H1 (cell line): ENCODE data around the gene IDE. TPM values are rescaled to one million over a fixed set of nuclear protein-coding genes. Genes with fewer than 3 reads are reported as not detected.

Experiments
- CTCF ChIA-PET: fragments of 300-600 bp; sonication (Branson Sonifier 250); formaldehyde crosslinking; loops from one replicate; lab custom pipeline; 2021; ENCODE audit not compliant: partially characterized antibody; lab: Charles Lee
- POLR2A ChIA-PET: fragments of 300-600 bp; sonication (Branson Sonifier 250); formaldehyde crosslinking; loops from one replicate; lab custom pipeline; 2021; ENCODE audit warnings: inconsistent platforms; ENCODE audit not compliant: partially characterized antibody; lab: Charles Lee
- DNase-seq, 2 experiments: peaks; one replicate each; pipeline versions ENCODE4 v3.0.0 to v3.0.0-alpha.2; 2010 to 2022; ENCODE audit warnings: low spot score in 2 of 2, low read depth in 1 of 2, mixed read lengths in 1 of 2
- FAIRE-seq: peaks from 2 replicates; lab custom pipeline; 2011; peaks lifted over from hg19 to GRCh38; lab: Jason Lieb, UNC
- H2AFZ ChIP-seq: 2 replicates; pipeline ENCODE4 v1.8.1; 2012; ENCODE audit warnings: low read length, inconsistent platforms
- H2AK5ac ChIP-seq: 2 replicates; pipeline ENCODE4 v1.6.1; 2013; ENCODE audit warnings: low read depth, low read length
- H2BK120ac ChIP-seq: replicated peaks from 2 replicates; pipeline ENCODE3; 2013; ENCODE audit warnings: low read depth, low read length, inconsistent platforms
- H2BK12ac ChIP-seq: 2 replicates; pipeline ENCODE4 v1.6.1; 2013; ENCODE audit warnings: low read depth, low read length
- H2BK15ac ChIP-seq: 2 replicates; pipeline ENCODE4 v1.6.1; 2013; ENCODE audit warnings: low read length
- H2BK20ac ChIP-seq: 2 replicates; pipeline ENCODE4 v1.6.1; 2013; ENCODE audit warnings: low read length
- H2BK5ac ChIP-seq: 2 replicates; pipeline ENCODE4 v1.6.1; 2013; ENCODE audit warnings: low read depth, low read length
- H3K14ac ChIP-seq: 2 replicates; pipeline ENCODE4 v1.6.1; 2013; ENCODE audit warnings: inconsistent platforms; ENCODE audit not compliant: insufficient read length
- H3K18ac ChIP-seq: 2 replicates; pipeline ENCODE4 v1.6.1; 2013; ENCODE audit warnings: low read length; ENCODE audit errors: extremely low read depth
- H3K23ac ChIP-seq: 2 replicates; pipeline ENCODE4 v1.6.1; 2013; ENCODE audit warnings: inconsistent platforms; ENCODE audit not compliant: insufficient read length
- H3K23me2 ChIP-seq: 2 replicates; pipeline ENCODE4 v1.6.1; 2013; ENCODE audit warnings: low read depth, low read length
- H3K27ac ChIP-seq: 2 replicates; pipeline ENCODE4 v1.6.1; 2011; ENCODE audit warnings: low read depth, low read length, inconsistent platforms
- H3K27me3 ChIP-seq, 4 experiments: replicated peaks in 1 of 4; 1 replicate in 1 of 4; 2 replicates in 3 of 4; pipeline versions ENCODE4 v1.6.1 to v1.8.1; 2011 to 2013; ENCODE audit warnings: low read length in 3 of 4, mild to moderate bottlenecking in 3 of 4, inconsistent platforms in 2 of 4, mixed read lengths in 2 of 4, moderate library complexity in 1 of 4; ENCODE audit not compliant: control insufficient read depth in 3 of 4, insufficient read depth in 3 of 4; ENCODE audit errors: extremely low read depth in 1 of 4
- H3K36me3 ChIP-seq, 4 experiments: 2 replicates each; pipeline versions ENCODE4 v1.6.1 to v1.8.1; 2011 to 2013; ENCODE audit warnings: mild to moderate bottlenecking in 4 of 4, low read length in 3 of 4, moderate library complexity in 2 of 4, control low read depth in 1 of 4, inconsistent platforms in 1 of 4; ENCODE audit not compliant: insufficient read depth in 4 of 4, control insufficient read depth in 2 of 4
- H3K4ac ChIP-seq: replicated peaks from 2 replicates; pipeline ENCODE3; 2013; ENCODE audit warnings: low read length, low read depth, mixed read lengths, inconsistent platforms; ENCODE audit not compliant: insufficient read length
- H3K4me1 ChIP-seq, 4 experiments: replicated peaks in 1 of 4; 1 replicate in 1 of 4; 2 replicates in 3 of 4; pipeline versions ENCODE4 v1.6.1 to v1.8.1; 2011 to 2013; ENCODE audit warnings: low read length in 3 of 4, inconsistent platforms in 2 of 4, mixed read lengths in 1 of 4; ENCODE audit not compliant: insufficient read depth in 4 of 4, control insufficient read depth in 3 of 4
- H3K4me2 ChIP-seq, 2 experiments: 2 replicates each; pipeline versions ENCODE4 v1.6.1 to v1.8.1; 2011 to 2013; ENCODE audit warnings: low read depth in 2 of 2, low read length in 2 of 2, control low read depth in 1 of 2, inconsistent platforms in 1 of 2, mild to moderate bottlenecking in 1 of 2; ENCODE audit not compliant: insufficient read depth in 1 of 2
- H3K4me3 ChIP-seq, 4 experiments: fragments of 200-600, 300-600 bp in 1 of 4; sonication (generic), shearing (Covaris generic), sonication (Bioruptor Twin) in 1 of 4; 2 replicates each; pipeline versions ENCODE4 v1.5.1 to v1.8.1; 2011 to 2016; ENCODE audit warnings: low read length in 4 of 4, low read depth in 3 of 4, control low read depth in 2 of 4, inconsistent platforms in 2 of 4, mild to moderate bottlenecking in 2 of 4, mixed read lengths in 1 of 4, moderate library complexity in 1 of 4; ENCODE audit not compliant: insufficient read depth in 2 of 4; ENCODE audit errors: extremely low read depth in 1 of 4
- H3K56ac ChIP-seq: replicated peaks from 2 replicates; pipeline ENCODE3; 2013; ENCODE audit warnings: low read depth, mild to moderate bottlenecking, mixed read lengths, low read length, inconsistent platforms; ENCODE audit not compliant: insufficient read length
- H3K79me1 ChIP-seq: 2 replicates; pipeline ENCODE4 v1.6.1; 2013; ENCODE audit warnings: low read depth, low read length, control low read depth
- H3K79me2 ChIP-seq, 2 experiments: 2 replicates each; pipeline versions ENCODE4 v1.6.1 to v1.8.1; 2012 to 2013; ENCODE audit warnings: low read length in 2 of 2, mild to moderate bottlenecking in 2 of 2, inconsistent platforms in 1 of 2; ENCODE audit not compliant: insufficient read depth in 2 of 2, control insufficient read depth in 1 of 2
- H3K9ac ChIP-seq, 4 experiments: replicated peaks in 1 of 4; 1 replicate in 1 of 4; 2 replicates in 3 of 4; pipeline versions ENCODE4 v1.6.1 to v1.8.1; 2011 to 2013; ENCODE audit warnings: low read depth in 3 of 4, low read length in 3 of 4, control low read depth in 2 of 4, mild to moderate bottlenecking in 2 of 4, moderate library complexity in 2 of 4, inconsistent platforms in 1 of 4; ENCODE audit errors: extremely low read depth in 1 of 4
- H3K9me3 ChIP-seq, 2 experiments: 2 replicates each; pipeline versions ENCODE4 v1.6.1 to v1.8.1; 2012 to 2013; ENCODE audit warnings: mild to moderate bottlenecking in 2 of 2, moderate library complexity in 2 of 2, control low read depth in 1 of 2, inconsistent platforms in 1 of 2, low read depth in 1 of 2, low read length in 1 of 2, mixed read lengths in 1 of 2; ENCODE audit not compliant: insufficient read depth in 2 of 2
- H4K20me1 ChIP-seq, 2 experiments: replicated peaks in 1 of 2; 2 replicates each; pipeline versions ENCODE3 to v1.8.1; 2011 to 2013; ENCODE audit warnings: inconsistent platforms in 2 of 2, low read length in 2 of 2, mild to moderate bottlenecking in 1 of 2; ENCODE audit not compliant: insufficient read depth in 2 of 2, control insufficient read depth in 1 of 2
- H4K5ac ChIP-seq: 2 replicates; pipeline ENCODE4 v1.6.1; 2013; ENCODE audit warnings: low read length, low read depth, mixed read lengths, inconsistent platforms; ENCODE audit not compliant: insufficient read length
- H4K8ac ChIP-seq: 2 replicates; pipeline ENCODE4 v1.8.0; 2013; ENCODE audit warnings: mild to moderate bottlenecking, moderate library complexity, low read length, inconsistent platforms; ENCODE audit not compliant: insufficient read depth; ENCODE audit errors: extremely low read depth
- H4K91ac ChIP-seq: replicated peaks from 2 replicates; pipeline ENCODE3; 2013; ENCODE audit warnings: low read length, mixed read lengths, inconsistent platforms; ENCODE audit not compliant: insufficient read length
- ASH2L ChIP-seq: fragments of 200-600, 300-600 bp; sonication (generic); IDR thresholded peaks from one replicate; pipeline ENCODE4 v1.7.1; 2017; ENCODE audit warnings: low read length
- BACH1 ChIP-seq: IDR thresholded peaks from 2 replicates; pipeline ENCODE4 v1.6.1; 2012; ENCODE audit warnings: low read length, improper control_type of control experiment
- CEBPB ChIP-seq: IDR thresholded peaks from 2 replicates; pipeline ENCODE4 v1.6.1; 2012; ENCODE audit warnings: low read depth, low read length
- CHD2 ChIP-seq: IDR thresholded peaks from 2 replicates; pipeline ENCODE4 v1.6.1; 2012; ENCODE audit warnings: low read length, improper control_type of control experiment
- CREB1 ChIP-seq: IDR thresholded peaks from 2 replicates; pipeline ENCODE4 v1.6.1; 2012; ENCODE audit warnings: inconsistent platforms
- FOSL1 ChIP-seq: IDR thresholded peaks from 2 replicates; pipeline ENCODE4 v1.6.1; 2011; ENCODE audit warnings: mild to moderate bottlenecking, low read depth, low read length, moderate library complexity; ENCODE audit not compliant: insufficient read depth
- GABPA ChIP-seq: IDR thresholded peaks from 2 replicates; pipeline ENCODE4 v1.6.1; 2011; ENCODE audit warnings: mild to moderate bottlenecking, low read length, moderate library complexity, borderline replicate concordance; ENCODE audit not compliant: insufficient read depth
- HDAC6 ChIP-seq: IDR thresholded peaks from one replicate; pipeline ENCODE4 v1.7.1; 2012; ENCODE audit warnings: low read depth, mild to moderate bottlenecking, inconsistent platforms, low read length, moderate library complexity
- KDM1A ChIP-seq: fragments of 200-600, 300-600 bp; sonication (generic); IDR thresholded peaks from 2 replicates; pipeline ENCODE4 v1.7.1; 2016; ENCODE audit warnings: mild to moderate bottlenecking, low read length, borderline replicate concordance
- MAX ChIP-seq: IDR thresholded peaks from 2 replicates; pipeline ENCODE4 v1.6.1; 2012; ENCODE audit warnings: inconsistent platforms
- POU5F1 ChIP-seq: IDR thresholded peaks from 2 replicates; pipeline ENCODE4 v1.6.1; 2011; ENCODE audit warnings: low read depth, mild to moderate bottlenecking, low read length, moderate library complexity
- RBBP5 ChIP-seq: IDR thresholded peaks from 2 replicates; pipeline ENCODE4 v1.7.1; 2012; ENCODE audit warnings: low read depth, mild to moderate bottlenecking, inconsistent platforms, low read length, moderate library complexity, borderline replicate concordance
- SP1 ChIP-seq: IDR thresholded peaks from 2 replicates; pipeline ENCODE4 v1.6.1; 2011; ENCODE audit warnings: low read depth, low read length
- SP4 ChIP-seq: IDR thresholded peaks from 2 replicates; pipeline ENCODE4 v1.6.1; 2012; ENCODE audit warnings: low read length, inconsistent platforms
- TCF12 ChIP-seq: IDR thresholded peaks from 2 replicates; pipeline ENCODE4 v1.6.1; 2011; ENCODE audit warnings: low read depth, mild to moderate bottlenecking, low read length
- YY1 ChIP-seq: IDR thresholded peaks from 2 replicates; pipeline ENCODE4 v1.6.1; 2011; ENCODE audit warnings: low read depth, mild to moderate bottlenecking, low read length
- WGBS, 2 experiments: shearing (Covaris generic) in 1 of 2; methylation state at CpG; one replicate each; pipeline versions ENCODE4 v1.1.6 to v1.1.7; 2013 to 2015; ENCODE audit warnings: low lambda C conversion rate in 2 of 2, mixed read lengths in 2 of 2, inconsistent platforms in 1 of 2, low coverage in 1 of 2, missing lambda C conversion rate in 1 of 2; ENCODE audit not compliant: insufficient replicate concordance in 2 of 2, insufficient coverage in 1 of 2, insufficient read length in 1 of 2; ENCODE audit errors: extremely low coverage in 1 of 2, missing lambda C conversion rate in 1 of 2; 5-methylcytosine and 5-hydroxymethylcytosine counted together
- polyA plus RNA-seq, 7 experiments: library from polyadenylated mRNA; depleted of rRNA in 3 of 7; stranded (reverse) in 5 of 7; unstranded in 2 of 7; fragments of >200 nt in 5 of 7; fragments of 200-250 nt in 2 of 7; gene quantifications; 1 replicate in 5 of 7; 2 replicates in 1 of 7; 4 replicates in 1 of 7; pipeline versions ENCODE4 v1.2.1 to v1.2.3, GENCODE V29; 2011 to 2013; ENCODE audit warnings: missing spikeins in 2 of 7, mixed read lengths in 2 of 7
- total RNA-seq: library from RNA; stranded (reverse); fragmentation: NEBNext Ultra II Directional; extraction: Animal tissue kit (Norgen Biotek cat#: 25700); gene quantifications from 2 replicates; pipeline ENCODE4 v1.2.1, GENCODE V29; 2021

The IDE gene
- total and polyA plus RNA-seq, 2 of the 8 experiments (the other 6 are each of a cell fraction or from before 2014, with no cell fraction given) = 12.7 to 52.7 TPM

GRCh38 chr10:92527716-92528115 lies 46.2 kb downstream of the IDE start:
- H4K20me1 ChIP-seq = no peaks in the 10 kb centered on the region
- CTCF ChIA-PET = interaction anchor here (1.0 to 5.0 kb wide), 4 partner anchors 10 to 54 kb away, joined by 3 to 28 read pairs (median 4); no protein-coding TSS in a partner anchor
- H2BK12ac ChIP-seq = no peak overlapping the region
- H2BK20ac ChIP-seq = no peak overlapping the region
- H3K79me1 ChIP-seq = no peaks in the 10 kb centered on the region
- no peak overlapping the region for H2BK120ac ChIP-seq
- H4K8ac ChIP-seq = no peak overlapping the region
- H3K4me1 ChIP-seq = no peaks in the 10 kb centered on the region
- no peaks in the 10 kb centered on the region for H3K9me3 ChIP-seq
- no peak overlapping the region for H2BK5ac ChIP-seq
- DNase-seq = no peak
- no peak overlapping the region for H4K5ac ChIP-seq
- no peak overlapping the region for H3K14ac ChIP-seq
- no peak overlapping the region for H3K4me2 ChIP-seq
- no peaks in the 10 kb centered on the region for H3K79me2 ChIP-seq
- no peak overlapping the region for H2AK5ac ChIP-seq
- no peak overlapping the region for H3K27ac ChIP-seq
- no peak overlapping the region for H3K56ac ChIP-seq
- H3K9ac ChIP-seq = no peak overlapping the region
- no peak overlapping the region for H3K4ac ChIP-seq
- POLR2A ChIA-PET = interaction anchor here (0.6 to 0.8 kb wide), 2 partner anchors 17 to 45 kb away, joined by 3 read pairs; no protein-coding TSS in a partner anchor
- no peak for FAIRE-seq
- H2BK15ac ChIP-seq = no peak overlapping the region
- H4K91ac ChIP-seq = no peak overlapping the region
- H3K36me3 ChIP-seq = peaks cover 0 to 20% (median 3%) of the 10 kb centered on the region in 4 experiments; a peak in 6 of 8 replicates
- H2AFZ ChIP-seq = no peak overlapping the region
- no peak overlapping the region for H3K23ac ChIP-seq
- no peak overlapping the region for H3K4me3 ChIP-seq
- H3K23me2 ChIP-seq = no peaks in the 10 kb centered on the region
- WGBS, 2 experiments = 89% methylated on average over 11 of the region's 11 CpGs; no CpG with 5 or more reads in 1 of the 2 experiments
- no peak overlapping the region for H3K18ac ChIP-seq
- no peaks in the 10 kb centered on the region for H3K27me3 ChIP-seq
- TF ChIP-seq HDAC6 (no peak), MAX (no peak), RBBP5 (no peak), GABPA (no peak), CHD2 (no peak), FOSL1 (no peak), ASH2L (no peak), CREB1 (no peak), SP1 (no peak), KDM1A (no peak), TCF12 (no peak), POU5F1 (no peak), BACH1 (no peak), YY1 (no peak), SP4 (no peak), CEBPB (no peak)
